Occipital lobe (tissue), 2 donors: ENCODE results near the gene COPS9. TPM values are rescaled to one million over a fixed set of nuclear protein-coding genes. Genes with fewer than 3 reads are reported as not detected.

Source experiments
- DNase-seq: peaks from one replicate; lab custom pipeline; 2025; lab: John Stamatoyannopoulos, UW
- total RNA-seq: library from RNA; depleted of rRNA; stranded (reverse); fragments of >200 nt; gene quantifications from one replicate; pipeline ENCODE4 v1.2.3, GENCODE V29; 2014

The COPS9 gene
- total RNA-seq, 1 donor from 2014 or later = 81.1 TPM

DNA sequence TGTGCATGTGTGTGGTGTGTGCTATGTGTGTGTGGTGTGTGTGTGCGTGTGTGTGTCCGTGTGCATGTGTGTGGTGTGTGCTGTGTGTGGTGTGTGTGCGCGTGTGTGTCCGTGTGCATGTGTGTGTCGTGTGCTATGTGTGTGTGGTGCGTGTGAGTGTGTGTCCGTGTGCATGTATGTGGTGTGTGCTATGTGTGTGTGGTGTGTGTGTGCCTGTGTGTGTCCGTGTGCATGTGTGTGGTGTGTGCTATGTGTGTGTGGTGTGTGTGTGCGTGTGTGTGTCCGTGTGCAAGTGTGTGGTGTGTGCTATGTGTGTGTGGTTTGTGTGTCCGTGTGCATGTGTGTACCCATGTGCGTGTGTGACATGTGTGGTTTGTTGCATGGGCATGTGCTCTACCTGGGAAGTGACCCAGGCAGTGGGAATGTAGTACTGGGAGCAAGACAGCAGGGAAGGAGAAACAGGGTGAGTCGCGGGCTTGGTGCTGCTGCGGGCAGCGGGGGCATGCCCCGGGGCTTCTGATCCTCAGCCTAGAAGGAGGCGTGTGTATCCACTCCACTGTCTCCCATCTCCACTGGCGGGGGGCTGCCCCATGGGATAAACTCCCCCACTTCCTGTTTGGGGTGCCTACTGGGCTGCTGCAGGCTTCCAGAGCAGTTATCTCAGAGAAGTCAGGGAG is 11.9 kb upstream of the COPS9 start:
- no peak for DNase-seq

DNA sequence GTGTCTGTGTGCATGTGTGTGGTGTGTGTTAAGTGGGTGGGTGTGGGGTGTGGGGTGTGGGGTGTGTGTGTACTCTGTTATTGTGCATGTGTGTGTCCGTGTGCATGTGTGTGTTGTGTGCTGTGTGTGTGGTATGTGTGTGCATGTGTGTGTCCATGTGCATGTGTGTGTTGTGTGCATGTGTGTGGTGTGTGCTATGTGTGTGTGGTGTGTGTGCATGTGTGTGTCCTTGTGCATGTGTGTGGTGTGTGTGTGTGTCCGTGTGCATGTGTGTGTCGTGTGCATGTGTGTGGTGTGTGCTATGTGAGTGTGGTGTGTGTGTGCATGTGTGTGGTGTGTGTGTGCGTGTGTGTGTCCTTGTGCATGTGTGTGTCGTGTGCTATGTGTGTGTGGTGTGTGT is 11.3 kb upstream of the COPS9 start:
- no peak for DNase-seq

DNA sequence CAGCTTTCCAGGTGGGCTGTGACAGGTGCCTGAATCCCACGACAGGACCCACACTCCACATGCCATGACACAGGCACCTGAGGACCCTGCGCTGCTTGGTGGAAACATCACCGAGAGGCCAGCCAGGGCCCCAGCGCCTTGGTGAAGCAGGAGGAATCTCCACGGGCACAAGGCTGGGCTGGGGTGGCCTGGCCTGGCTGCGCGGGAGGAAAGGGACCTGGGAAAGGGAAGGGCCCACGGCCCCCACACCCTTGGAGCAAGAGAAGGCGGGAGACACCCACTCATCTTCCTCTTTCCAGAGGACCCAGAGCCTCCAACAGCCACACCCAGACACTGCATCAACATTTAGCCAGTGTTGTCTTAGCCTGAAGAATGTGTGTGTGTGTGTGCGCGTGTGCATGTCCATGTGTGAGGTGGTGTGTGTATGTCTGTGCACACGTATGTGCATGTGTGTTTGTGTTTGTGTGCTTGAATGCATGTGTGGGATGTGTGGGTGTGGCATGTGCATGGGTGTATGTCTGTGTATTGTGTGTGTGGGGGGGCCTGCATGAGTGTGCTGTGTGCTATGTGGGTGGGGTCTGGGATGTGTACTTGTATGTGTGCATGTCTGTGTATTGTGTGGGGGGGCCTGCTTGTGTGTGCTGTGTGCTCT is 10.6 kb upstream of the COPS9 start:
- no peak for DNase-seq

DNA sequence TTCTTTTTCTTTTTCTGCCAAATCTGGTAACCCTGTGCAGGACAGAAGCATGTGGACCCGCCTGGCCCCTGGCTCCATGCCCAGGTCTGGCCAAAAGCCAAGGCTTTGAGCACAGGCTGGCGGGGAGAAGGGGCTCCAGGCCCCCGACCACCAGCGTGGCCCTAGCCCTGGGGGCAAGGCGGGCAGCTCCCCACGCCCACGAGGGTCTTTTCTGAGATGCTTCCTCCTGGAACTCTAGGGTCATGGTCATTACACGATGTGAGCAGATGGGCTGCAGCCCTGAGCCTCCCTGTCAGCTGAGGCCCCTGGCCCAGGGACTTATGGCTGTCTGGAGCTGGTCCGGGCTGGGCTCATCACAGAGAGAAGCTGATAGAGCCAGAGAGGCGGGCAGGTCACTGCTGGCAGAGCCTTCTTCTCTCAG is 10.0 kb upstream of the COPS9 start:
- no peak for DNase-seq

DNA sequence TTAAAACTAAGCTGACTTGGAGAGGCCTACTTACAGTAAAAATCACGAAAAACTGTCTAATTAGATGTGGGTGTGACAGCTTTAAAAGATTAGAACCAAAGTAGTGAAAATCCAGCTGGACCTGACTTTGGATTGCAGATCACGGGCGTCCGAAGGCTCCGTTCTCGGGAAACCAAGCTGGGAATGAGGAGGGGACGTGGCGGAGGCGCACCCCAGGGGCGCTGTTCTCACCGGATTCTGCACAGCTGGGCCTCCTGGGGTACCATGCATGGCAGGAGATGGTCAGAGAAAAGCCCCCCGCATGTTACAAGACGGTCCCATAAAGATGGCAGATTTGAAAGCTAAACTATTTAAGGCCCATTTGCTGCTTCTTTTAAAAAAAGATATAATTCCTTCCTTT is 9.4 kb upstream of the COPS9 start:
- no peak for DNase-seq

DNA sequence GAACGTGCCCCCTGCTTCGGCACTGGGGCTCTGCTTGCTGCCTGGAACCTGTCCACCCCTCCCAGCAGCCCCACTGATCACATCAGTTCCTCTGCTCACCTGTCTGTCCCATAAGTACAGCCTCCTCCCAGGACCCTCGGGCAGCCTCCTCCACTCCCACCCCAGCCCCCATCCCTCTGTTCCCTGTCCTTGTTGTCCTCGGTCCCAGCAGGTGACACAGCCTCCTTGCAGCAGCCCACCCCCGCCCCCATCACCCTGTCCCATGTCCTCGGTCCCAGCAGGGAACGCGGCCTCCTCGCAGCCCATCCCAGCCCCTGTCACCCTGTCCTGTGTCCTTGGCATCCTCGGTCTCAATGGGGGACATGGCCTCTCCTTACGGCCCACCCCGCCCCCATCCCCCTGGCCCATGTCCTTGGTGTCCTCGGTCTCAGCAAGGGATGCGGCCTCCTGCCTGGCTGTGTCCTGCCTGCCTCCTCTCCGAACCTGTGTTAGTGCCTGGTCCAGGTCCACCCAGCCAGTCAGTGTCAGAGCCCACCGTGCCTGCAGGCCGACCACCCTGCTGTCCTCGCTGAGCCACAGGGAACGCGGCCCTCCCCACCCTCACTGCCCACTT is 8.7 kb upstream of the COPS9 start:
- DNase-seq = no peak

DNA sequence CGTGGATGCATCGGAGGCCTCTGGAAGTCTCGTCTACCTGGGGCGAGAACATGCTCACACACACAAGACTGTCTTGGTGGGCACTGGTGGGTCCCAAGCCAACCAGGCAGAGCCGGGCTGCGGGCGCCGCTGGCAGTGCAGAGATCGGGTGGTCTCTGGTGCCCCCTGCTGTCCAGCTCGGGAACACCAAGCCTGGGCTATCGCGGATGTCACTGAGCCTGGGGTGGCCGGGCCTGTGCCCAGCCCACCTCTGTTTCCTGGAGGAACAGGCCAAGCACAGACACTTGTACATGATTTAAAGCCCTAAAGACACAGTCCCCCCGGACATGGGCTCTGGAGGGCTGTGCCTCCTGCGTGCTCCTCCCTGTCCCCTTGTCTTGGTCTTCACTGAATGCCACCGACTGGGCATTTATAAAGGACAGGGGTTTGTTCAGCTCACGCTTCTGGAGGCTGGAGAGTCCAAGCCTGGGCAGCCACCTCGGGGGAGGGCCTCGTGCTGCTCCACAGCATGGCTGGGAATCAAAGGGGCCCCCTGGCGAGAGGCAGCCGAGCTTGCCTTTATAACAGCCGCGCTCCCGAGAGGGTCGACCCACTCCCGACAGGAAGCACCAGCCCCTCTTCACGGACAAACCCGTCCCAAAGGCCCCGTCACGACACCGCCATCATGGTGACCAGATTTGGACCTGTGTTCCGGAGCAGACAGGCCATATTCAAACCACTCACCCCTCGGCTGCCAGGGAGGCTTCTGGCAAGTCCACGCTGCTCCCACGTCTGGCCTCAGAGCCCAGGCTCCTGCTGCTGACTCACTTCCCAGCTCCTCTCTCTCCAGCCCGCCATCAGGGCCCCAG is 7.9 kb upstream of the COPS9 start:
- peak; percentile 27 for DNase-seq

DNA sequence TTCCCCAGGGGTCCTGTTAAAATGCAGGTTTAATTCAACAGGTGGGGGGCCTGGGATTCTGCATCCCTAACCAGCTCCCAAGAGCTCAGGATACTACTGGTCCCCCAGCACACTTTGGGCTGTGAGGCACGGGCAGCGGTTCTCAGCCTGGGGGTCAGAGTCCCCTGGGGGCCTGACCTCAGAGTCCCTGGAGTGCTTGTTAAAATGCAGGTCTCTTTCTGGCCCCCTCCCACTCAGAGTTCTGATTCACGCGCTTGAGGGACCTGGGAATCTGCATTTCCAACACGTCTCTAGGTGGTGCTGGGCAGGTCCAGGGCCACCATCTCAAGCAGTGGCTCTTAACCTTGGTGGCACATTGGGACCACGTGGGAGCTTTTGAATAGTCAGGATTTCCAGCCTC is 7.2 kb upstream of the COPS9 start:
- DNase-seq = no peak

DNA sequence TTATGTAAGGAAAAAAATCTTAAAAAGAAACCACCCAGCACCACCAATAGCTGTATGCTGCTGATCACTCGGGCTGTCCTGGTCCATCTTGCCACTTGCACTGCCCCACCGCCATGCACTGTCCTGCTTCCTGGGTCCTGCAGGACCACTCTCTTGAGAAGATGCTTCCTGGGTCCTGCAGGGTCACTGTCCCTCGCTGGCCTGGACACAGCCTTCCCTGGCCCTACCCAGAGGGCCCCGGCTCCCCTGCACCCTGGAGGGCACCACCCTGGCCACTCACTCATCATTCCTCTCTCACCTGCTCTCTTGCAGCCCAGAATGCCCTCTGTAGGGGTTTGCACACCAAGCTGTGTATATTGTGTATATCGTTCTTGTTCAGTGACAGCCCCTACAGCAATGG is 6.8 kb upstream of the COPS9 start:
- DNase-seq = no peak

DNA sequence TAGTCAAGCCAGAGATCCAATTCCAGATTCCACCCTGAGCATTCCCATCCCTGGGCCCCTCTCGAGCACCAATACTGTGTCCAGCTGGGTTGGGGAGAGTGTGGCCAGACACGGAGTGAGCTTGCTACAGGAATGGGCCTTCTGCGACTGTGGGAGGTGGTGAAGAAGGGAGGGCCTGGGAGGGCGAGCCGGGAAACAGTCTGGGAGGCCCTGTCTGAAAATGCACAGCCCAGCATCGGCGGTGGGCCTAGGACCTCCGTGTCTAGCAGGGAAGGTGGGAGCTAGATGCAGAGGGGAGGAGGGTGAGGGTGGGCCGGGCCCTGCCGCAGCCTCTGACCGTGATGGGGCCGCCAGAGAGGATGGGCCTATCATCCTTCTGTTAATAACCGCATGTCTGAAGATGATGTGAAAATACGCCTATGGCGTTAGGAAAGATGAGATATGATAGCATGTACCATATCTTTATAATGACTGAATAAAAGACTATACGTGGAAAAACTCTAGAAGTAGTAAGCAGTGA is 6.2 kb upstream of the COPS9 start:
- no peak for DNase-seq

DNA sequence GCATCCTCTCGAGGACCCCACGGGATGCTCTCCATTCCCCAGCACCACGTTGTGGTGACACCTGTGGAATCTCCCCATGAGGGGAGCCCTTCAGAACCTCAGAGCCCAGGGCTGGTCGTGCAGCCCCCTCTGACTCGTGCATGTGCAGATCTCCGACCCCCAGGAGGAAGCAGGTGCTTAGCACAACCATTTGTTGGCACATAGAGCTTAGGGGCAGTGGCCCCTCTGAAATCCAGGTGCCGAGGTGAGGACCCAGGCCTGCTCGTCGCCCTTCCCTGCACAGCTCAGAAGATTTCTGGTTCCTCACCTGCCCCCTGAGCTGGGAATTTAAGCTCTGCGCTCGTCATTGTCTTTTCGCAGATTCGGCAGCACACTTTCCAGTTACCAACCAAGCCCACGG is 5.6 kb upstream of the COPS9 start:
- DNase-seq = no peak

DNA sequence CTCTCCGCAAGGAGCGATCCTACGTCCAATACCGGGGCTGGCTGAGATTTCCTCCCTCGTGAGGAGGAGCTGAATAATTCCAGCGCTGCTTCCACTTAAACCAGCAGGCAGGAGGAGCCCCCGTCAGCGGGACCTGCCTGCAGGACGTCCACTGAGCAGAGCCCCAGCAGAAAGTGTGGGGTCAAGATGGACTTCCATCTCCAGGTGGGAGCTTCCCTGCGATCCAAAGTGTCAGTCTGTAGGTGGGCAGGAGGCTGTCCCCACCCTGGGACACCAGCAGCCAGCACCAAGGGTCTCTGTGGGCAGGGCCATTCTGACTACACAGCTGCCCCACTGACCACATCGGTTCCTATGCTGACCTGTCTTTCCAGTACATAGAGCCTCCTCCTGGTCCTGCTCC is 4.8 kb upstream of the COPS9 start:
- DNase-seq = no peak

DNA sequence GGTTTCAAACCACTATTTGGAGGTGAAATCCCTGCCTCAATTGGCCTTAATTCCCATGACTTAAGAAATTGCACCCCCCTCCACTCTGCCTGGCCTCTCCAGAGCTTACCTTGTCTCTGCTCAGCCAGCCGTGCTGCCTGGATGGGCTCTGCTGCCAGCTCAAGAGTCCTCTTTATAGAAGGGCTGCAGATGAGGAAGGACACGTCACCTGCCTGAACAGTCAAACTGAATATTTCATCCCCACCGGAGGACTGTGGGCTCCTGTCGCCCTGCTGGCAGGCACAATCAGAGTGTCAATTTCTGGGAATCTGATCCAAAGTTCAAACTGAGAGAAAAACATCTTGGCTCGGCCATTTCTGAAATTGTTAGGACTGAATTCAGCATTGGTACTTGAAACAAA is 4.4 kb upstream of the COPS9 start, which contains the start of gene OTOS:
Gene OTOS (minus strand): TSS at position 148 of the 400 bp plus-strand sequence. CDS start 332 bp downstream, outside the sequence.
- no peak for DNase-seq

DNA sequence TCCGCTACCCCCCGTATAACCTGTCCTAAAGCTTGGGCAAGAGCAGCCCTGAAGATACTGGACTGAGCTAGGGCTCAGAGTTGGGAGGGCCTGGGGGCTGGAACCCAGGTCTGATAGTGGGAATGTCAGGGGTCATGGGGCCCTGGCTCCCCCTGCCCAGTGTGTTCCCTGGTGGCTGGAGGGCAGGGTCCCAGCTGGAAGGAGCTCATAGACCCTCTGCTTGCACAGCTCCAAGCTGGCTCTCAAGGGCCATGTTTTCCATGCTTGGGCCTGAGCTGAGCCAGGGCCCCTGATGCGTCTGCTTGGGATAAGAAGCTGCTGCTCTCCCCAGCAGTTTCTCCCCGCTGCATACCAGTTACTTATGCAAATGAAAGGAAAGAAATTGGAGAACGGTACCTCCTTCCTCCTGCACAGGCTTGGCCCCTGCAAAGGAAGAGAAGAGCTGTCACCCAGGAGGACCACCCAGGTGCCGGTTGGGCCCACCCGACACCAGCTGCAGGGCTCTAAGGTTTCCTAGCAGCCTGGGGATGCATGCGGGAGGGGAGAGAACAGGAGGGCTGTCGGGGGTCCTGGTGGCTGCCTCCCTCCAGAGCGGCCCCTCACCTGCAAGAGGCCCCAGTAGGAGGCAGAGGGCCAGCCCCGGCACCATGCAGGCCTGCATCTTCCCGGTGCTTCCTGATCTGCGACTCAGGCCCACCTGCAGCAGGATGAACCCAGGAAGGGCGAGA is 3.7 kb upstream of the COPS9 start:
- no peak for DNase-seq

DNA sequence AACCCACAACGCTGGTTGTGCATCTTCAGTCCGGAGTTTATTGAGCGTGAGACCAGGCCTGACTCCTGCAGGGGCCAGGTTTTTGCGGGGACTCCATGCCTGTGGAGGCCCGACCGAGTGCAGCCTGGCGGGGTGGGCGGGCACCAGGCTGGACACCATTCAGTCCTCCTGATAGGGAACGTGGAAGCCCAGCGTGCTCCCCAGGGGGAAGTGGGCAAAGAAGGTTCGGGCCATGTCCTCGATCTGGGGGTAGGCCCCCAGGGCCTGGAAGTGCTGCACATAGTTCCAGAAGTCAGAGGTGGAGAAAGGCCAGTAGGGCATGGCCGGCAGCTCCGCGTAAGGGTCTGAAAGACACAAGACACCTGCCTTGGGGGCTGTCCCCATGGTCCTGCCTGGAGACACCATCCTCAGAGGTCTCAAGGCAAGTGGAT is 2.9 kb upstream of the COPS9 start:
- no peak for DNase-seq

DNA sequence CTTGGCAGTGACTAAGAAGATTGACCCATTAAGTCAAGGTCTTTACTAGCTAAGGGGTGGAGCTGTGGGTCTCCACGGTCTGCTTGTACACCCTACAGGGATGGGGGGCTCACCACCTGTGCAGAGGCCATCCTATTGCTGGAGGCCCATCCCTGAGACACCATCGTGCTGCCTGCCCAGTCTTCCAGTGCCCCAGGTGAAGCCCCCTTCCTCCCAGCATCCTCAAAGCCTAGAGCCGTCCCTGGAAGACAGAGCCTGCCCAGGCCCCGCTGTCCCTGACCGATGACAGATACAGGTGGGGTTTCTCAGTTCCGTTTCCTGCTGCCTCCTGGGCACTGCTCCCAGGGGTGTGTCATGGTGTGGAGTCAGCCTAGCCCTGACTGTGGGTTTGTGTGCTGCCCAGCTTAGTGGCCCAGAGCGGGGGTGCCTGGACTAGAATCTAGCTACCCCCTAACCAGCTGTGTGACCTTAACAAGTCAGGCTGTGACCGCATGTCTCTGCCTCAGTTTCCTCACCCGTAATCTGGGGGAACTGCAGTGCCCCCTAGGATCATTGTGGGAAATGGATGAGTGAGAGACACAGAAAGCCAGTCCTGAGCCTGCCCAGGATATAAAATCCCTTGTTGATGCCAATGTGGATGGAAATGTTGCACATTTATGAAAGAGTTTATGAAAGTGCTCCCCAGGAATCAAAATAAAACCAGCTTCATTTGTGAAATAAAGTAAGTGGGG is 2.3 kb upstream of the COPS9 start:
- DNase-seq = no peak

DNA sequence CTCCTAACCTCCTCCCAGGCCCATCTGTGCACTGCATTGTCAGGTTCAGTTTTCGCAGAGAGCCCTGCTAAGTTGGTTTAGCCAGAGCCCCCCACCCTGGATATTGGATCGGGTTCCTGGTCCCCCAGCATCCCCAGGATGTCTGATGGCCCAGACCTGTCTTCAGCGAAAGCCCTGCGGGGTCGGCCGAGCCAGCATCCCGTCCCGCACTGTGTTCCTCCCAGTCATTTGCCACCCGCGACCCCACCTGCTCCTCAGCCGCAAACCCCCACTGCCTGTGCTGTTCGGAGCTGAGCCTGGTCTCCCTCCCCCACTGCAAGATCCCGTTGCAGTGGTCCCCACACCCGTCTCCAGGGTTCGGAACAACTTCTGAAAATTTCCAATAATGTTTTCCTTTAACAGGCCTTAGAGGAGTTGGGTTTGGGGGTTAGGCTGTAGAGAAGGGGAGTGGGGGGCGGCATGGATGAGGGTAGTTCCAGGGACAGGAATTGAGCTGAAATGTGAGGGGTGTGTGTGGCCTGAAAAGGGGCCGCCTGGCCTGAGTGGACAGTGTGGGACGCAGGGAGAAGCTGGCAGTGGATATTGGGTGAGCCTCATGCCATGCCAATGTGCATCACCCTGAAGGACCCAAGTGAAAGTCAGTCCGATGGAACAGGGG is 1.6 kb upstream of the COPS9 start:
- no peak for DNase-seq

DNA sequence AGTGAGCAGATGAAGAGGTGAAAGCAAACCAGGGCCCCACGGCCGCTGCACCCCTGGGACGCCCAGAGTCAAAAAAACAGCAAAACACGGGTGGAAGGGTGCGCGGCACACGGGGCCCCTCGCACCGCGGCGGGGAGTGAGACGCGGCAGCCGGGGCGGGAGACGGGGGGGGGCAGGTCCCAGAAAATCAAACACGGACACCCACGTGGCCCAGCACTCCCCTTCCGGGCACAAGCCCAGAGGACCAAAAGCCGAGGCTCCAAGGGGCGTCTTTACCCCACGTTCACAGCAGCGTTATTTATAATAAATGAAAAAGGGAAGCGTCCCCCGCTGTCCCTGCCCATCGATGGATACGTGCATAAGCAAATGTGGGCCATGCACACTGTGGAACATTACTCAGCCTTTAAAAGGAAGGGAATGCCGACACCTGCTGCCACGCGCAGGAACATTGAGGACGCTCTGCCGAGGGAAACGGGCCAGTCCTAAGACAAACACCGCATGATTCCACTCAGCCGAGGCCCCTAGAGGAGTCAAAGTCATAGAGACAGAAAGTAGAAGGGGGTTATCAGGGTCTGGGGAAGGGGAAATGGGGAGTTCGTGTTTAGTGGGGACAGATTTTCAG is 677 bp upstream of the COPS9 start:
- no peak for DNase-seq

DNA sequence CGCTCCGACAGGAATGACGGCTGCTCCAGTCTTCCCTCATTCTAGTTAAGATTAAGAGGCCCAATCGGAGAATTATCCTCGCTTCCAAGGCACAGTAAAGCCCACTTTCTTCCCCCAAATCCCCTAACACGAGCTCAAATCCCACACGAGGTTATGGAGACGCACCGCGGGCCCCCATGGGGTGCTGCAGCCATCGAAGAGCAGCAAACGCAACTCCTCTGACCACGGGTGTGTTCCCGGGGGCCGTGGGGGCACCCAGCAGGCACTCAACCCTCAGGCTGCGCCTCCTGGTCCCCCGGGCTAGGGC is 446 bp downstream of the COPS9 start:
- no peak for DNase-seq
